H9 (cell line): ENCODE measurements around the gene CSDE1. TPM values are rescaled to one million over a fixed set of nuclear protein-coding genes. Genes with fewer than 3 reads are reported as not detected.

Source experiments
- DNase-seq: peaks from one replicate; pipeline ENCODE4 v3.0.0-alpha.2; 2017
- H2AFZ ChIP-seq: one replicate; pipeline ENCODE4 v1.6.1; 2013; ENCODE audit warnings: mild to moderate bottlenecking, low read length, control low read depth, moderate library complexity
- H2AK5ac ChIP-seq: 2 replicates; pipeline ENCODE4 v1.6.1; 2013; ENCODE audit warnings: low read length, control low read depth, mixed read lengths; ENCODE audit not compliant: insufficient read length
- H2BK120ac ChIP-seq: one replicate; pipeline ENCODE4 v1.6.1; 2013; ENCODE audit warnings: low read depth, mild to moderate bottlenecking, low read length, control low read depth, inconsistent platforms; ENCODE audit not compliant: poor library complexity, severe bottlenecking
- H2BK12ac ChIP-seq: 2 replicates; pipeline ENCODE4 v1.6.1; 2013; ENCODE audit warnings: low read length, control low read depth, mixed read lengths, low read depth; ENCODE audit not compliant: insufficient read length
- H2BK15ac ChIP-seq: 2 replicates; pipeline ENCODE4 v1.6.1; 2013; ENCODE audit warnings: low read depth, low read length, control low read depth
- H2BK20ac ChIP-seq: one replicate; pipeline ENCODE4 v1.6.1; 2013; ENCODE audit warnings: low read depth, mild to moderate bottlenecking, low read length, control low read depth, inconsistent platforms; ENCODE audit not compliant: poor library complexity, severe bottlenecking
- H2BK5ac ChIP-seq: 2 replicates; pipeline ENCODE4 v1.6.1; 2013; ENCODE audit warnings: low read length, control low read depth, mixed read lengths; ENCODE audit not compliant: insufficient read length
- H3K14ac ChIP-seq: 2 replicates; pipeline ENCODE4 v1.6.1; 2013; ENCODE audit warnings: low read length, control low read depth; ENCODE audit not compliant: insufficient read depth
- H3K18ac ChIP-seq: 2 replicates; pipeline ENCODE4 v1.6.1; 2013; ENCODE audit warnings: low read depth, mild to moderate bottlenecking, mixed read lengths, low read length, control low read depth; ENCODE audit not compliant: insufficient read length
- H3K23ac ChIP-seq: 2 replicates; pipeline ENCODE4 v1.6.1; 2013; ENCODE audit warnings: low read length, control low read depth, mixed read lengths, low read depth; ENCODE audit not compliant: insufficient read length
- H3K23me2 ChIP-seq: 2 replicates; pipeline ENCODE4 v1.6.1; 2013; ENCODE audit warnings: low read depth, mild to moderate bottlenecking, mixed read lengths, low read length, control low read depth; ENCODE audit not compliant: insufficient read length, poor library complexity, severe bottlenecking
- H3K27ac ChIP-seq: 2 replicates; pipeline ENCODE4 v1.5.1; 2013; ENCODE audit warnings: low read length, control low read depth, mixed read lengths, low read depth; ENCODE audit not compliant: insufficient read length
- H3K27me3 ChIP-seq: 2 replicates; pipeline ENCODE4 v1.6.1; 2013; ENCODE audit warnings: low read length, control low read depth, inconsistent platforms; ENCODE audit not compliant: insufficient read depth
- H3K4ac ChIP-seq: 2 replicates; pipeline ENCODE4 v1.6.1; 2013; ENCODE audit warnings: low read depth, mild to moderate bottlenecking, control low read depth, inconsistent platforms, low read length, moderate library complexity
- H3K4me1 ChIP-seq: 2 replicates; pipeline ENCODE4 v1.6.1; 2013; ENCODE audit warnings: low read length, control low read depth, inconsistent platforms; ENCODE audit not compliant: insufficient read depth
- H3K4me2 ChIP-seq: 2 replicates; pipeline ENCODE4 v1.6.1; 2013; ENCODE audit warnings: low read length, control low read depth, mixed read lengths; ENCODE audit not compliant: insufficient read length, insufficient read depth
- H3K56ac ChIP-seq: 2 replicates; pipeline ENCODE4 v1.6.1; 2013; ENCODE audit warnings: low read depth, mild to moderate bottlenecking, mixed read lengths, low read length, control low read depth; ENCODE audit not compliant: insufficient read length
- H3K79me1 ChIP-seq: 2 replicates; pipeline ENCODE4 v1.6.1; 2013; ENCODE audit warnings: low read depth, mild to moderate bottlenecking, moderate library complexity, low read length, control low read depth, inconsistent platforms; ENCODE audit not compliant: insufficient read depth, poor library complexity, severe bottlenecking
- H3K79me2 ChIP-seq: 2 replicates; pipeline ENCODE4 v1.6.1; 2013; ENCODE audit warnings: low read length, control low read depth, inconsistent platforms; ENCODE audit not compliant: insufficient read depth
- H3K9ac ChIP-seq: 2 replicates; pipeline ENCODE4 v1.6.1; 2013; ENCODE audit warnings: low read length, control low read depth, mixed read lengths; ENCODE audit not compliant: insufficient read length; ENCODE audit errors: extremely low read depth
- H3K9me3 ChIP-seq: one replicate; pipeline ENCODE4 v1.6.1; 2013; ENCODE audit warnings: low read depth, low read length, inconsistent platforms; ENCODE audit not compliant: control insufficient read depth
- H3T11ph ChIP-seq: one replicate; pipeline ENCODE4 v1.6.1; 2013; ENCODE audit warnings: mild to moderate bottlenecking, low read length, control low read depth, inconsistent platforms
- H4K20me1 ChIP-seq: one replicate; pipeline ENCODE4 v1.6.1; 2013; ENCODE audit not compliant: control insufficient read depth, insufficient read length, insufficient read depth
- H4K5ac ChIP-seq: 2 replicates; pipeline ENCODE4 v1.6.1; 2013; ENCODE audit warnings: low read depth, mild to moderate bottlenecking, mixed read lengths, low read length, control low read depth; ENCODE audit not compliant: insufficient read length
- H4K8ac ChIP-seq: replicated peaks from 2 replicates; pipeline ENCODE4 v1.6.1; 2013; ENCODE audit warnings: low read length, control low read depth, mixed read lengths, low read depth; ENCODE audit not compliant: insufficient read length
- H4K91ac ChIP-seq: 2 replicates; pipeline ENCODE4 v1.6.1; 2013; ENCODE audit warnings: low read depth, mild to moderate bottlenecking, moderate library complexity, mixed read lengths, low read length, control low read depth; ENCODE audit not compliant: insufficient read length
- H3K27ac Mint-ChIP-seq, 3 experiments: 2 replicates in 2 of 3; 3 replicates in 1 of 3; pipeline ENCODE4 v1.8.0; 2020 to 2021; ENCODE audit warnings: mixed read lengths in 3 of 3, mild to moderate bottlenecking in 1 of 3, moderate library complexity in 1 of 3
- H3K27me3 Mint-ChIP-seq: 2 replicates; pipeline ENCODE4 v1.8.0; 2021; ENCODE audit warnings: low read depth, mild to moderate bottlenecking, moderate library complexity, mixed read lengths
- H3K36me3 Mint-ChIP-seq, 3 experiments: 2 replicates in 2 of 3; 3 replicates in 1 of 3; pipeline ENCODE4 v1.8.0; 2020 to 2021; ENCODE audit warnings: low read depth in 3 of 3, mixed read lengths in 3 of 3; ENCODE audit not compliant: insufficient read depth in 1 of 3
- H3K4me1 Mint-ChIP-seq, 2 experiments: 2 replicates each; pipeline ENCODE4 v1.8.0; 2020; ENCODE audit warnings: mixed read lengths in 2 of 2
- H3K4me3 Mint-ChIP-seq, 2 experiments: 2 replicates in 1 of 2; 3 replicates in 1 of 2; pipeline ENCODE4 v1.8.0; 2020 to 2021; ENCODE audit warnings: mild to moderate bottlenecking in 2 of 2, mixed read lengths in 2 of 2, moderate library complexity in 1 of 2
- H3K9me3 Mint-ChIP-seq, 2 experiments: 2 replicates in 1 of 2; 3 replicates in 1 of 2; pipeline ENCODE4 v1.8.0; 2020; ENCODE audit warnings: mild to moderate bottlenecking in 2 of 2, mixed read lengths in 2 of 2, moderate library complexity in 1 of 2
- WGBS: extraction: QIAGEN DNeasy Blood & Tissue Kit; methylation state at CpG from one replicate; pipeline ENCODE4 v1.1.7; 2013; ENCODE audit warnings: missing lambda C conversion rate, low lambda C conversion rate, mixed read lengths; ENCODE audit not compliant: insufficient read length; ENCODE audit errors: extremely low coverage; 5-methylcytosine and 5-hydroxymethylcytosine counted together
- total RNA-seq: library from RNA; stranded (reverse); gene quantifications from 2 replicates; pipeline ENCODE4 v1.2.1, GENCODE V29; 2021
- TF ChIP-seq, protein P1 (sequence below): fragments of 200-600 bp; sonication (generic); conservative IDR thresholded peaks from 3 replicates; pipeline ENCODE4 v1.8.0; 2021; ENCODE audit warnings: antibody characterized with exemption, mild to moderate bottlenecking

CSDE1 gene
- total RNA-seq, 1 experiment from 2014 or later: 645 TPM

DNA sequence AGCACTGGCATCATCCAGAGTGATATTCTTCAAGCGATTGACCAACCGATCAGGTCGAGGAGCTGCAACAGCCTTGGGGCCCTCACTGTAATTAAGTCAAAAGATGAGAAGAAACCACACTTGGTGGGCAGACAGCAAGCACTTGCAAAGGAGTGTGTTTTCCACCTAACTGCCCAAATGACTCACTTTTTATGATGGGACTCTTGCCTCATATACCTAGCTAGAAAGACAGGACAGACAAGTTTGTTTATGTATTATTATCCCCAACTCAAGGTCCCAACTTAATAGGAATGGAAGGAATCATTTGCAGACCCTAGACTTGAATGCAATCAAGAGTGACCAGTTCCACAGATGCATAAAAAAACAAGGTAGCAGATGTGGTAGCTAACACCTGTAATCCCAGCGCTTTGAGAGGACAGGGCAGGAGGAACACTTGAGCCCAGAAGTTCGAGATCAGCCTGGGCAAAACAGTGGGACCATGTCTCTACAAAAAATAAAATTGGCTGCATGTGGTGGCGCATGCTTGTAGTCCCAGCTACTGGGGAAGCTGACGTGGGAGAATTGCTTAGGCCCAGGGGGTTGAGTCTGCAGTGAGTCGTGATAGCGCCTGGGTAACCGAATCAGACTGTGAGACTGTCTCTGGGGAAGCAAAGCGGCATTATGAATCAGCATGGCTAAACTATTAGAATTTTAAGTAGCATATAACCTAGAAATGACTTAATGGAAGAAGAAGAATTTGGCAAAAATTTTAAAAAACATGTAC lies 38.9 kb downstream of the CSDE1 start:
- Histone ChIP-seq H3K23me2 (peaks cover 4% of the 10 kb centered on the region), H3K4me1 (no peaks in the 10 kb centered on the region), H3K4ac (no peak overlapping the region), H3T11ph (no peak overlapping the region), H4K5ac (no peak overlapping the region), H2BK120ac (no peak overlapping the region), H2AFZ (no peak overlapping the region), H3K23ac (no peak overlapping the region), H3K27me3 (no peaks in the 10 kb centered on the region), H3K9me3 (no peaks in the 10 kb centered on the region), H3K14ac (no peak overlapping the region), H3K79me1 (no peaks in the 10 kb centered on the region), H4K91ac (no peak overlapping the region), H3K56ac (no peak overlapping the region), H3K18ac (no peak overlapping the region), H3K27ac (no peak overlapping the region), H4K20me1 (no peaks in the 10 kb centered on the region), H4K8ac (no peak overlapping the region), H2BK5ac (no peak overlapping the region), H2AK5ac (no peak overlapping the region), H3K9ac (no peak overlapping the region), H2BK12ac (no peak overlapping the region), H3K79me2 (peaks cover 4% of the 10 kb centered on the region; the same call in 1 of the 2 replicates), H2BK15ac (no peak overlapping the region), H2BK20ac (no peak overlapping the region), H3K4me2 (no peak overlapping the region)
- peak overlapping the region in 1 of 3 experiments; percentile 71; a peak in 2 of 7 replicates for H3K27ac Mint-ChIP-seq
- H3K4me1 Mint-ChIP-seq: peaks cover 9 to 14% of the 10 kb centered on the region in 2 experiments
- H3K27me3 Mint-ChIP-seq: no peaks in the 10 kb centered on the region
- H3K9me3 Mint-ChIP-seq: no peaks in the 10 kb centered on the region
- WGBS: no CpG with 5 or more reads among the region's 11 CpGs
- no peak overlapping the region for H3K4me3 Mint-ChIP-seq
- DNase-seq: no peak
- TF ChIP-seq, protein P1, sequence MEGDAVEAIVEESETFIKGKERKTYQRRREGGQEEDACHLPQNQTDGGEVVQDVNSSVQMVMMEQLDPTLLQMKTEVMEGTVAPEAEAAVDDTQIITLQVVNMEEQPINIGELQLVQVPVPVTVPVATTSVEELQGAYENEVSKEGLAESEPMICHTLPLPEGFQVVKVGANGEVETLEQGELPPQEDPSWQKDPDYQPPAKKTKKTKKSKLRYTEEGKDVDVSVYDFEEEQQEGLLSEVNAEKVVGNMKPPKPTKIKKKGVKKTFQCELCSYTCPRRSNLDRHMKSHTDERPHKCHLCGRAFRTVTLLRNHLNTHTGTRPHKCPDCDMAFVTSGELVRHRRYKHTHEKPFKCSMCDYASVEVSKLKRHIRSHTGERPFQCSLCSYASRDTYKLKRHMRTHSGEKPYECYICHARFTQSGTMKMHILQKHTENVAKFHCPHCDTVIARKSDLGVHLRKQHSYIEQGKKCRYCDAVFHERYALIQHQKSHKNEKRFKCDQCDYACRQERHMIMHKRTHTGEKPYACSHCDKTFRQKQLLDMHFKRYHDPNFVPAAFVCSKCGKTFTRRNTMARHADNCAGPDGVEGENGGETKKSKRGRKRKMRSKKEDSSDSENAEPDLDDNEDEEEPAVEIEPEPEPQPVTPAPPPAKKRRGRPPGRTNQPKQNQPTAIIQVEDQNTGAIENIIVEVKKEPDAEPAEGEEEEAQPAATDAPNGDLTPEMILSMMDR: no peak
- peaks cover 36 to 78% (median 78%) of the 10 kb centered on the region in 3 experiments; a peak in 6 of 7 replicates for H3K36me3 Mint-ChIP-seq
